ENCODE measurements around the gene ZNF557. TPM values are rescaled to one million over a fixed set of nuclear protein-coding genes. Genes with fewer than 3 reads are reported as not detected.

The ZNF557 gene
- total RNA-seq, 1 donor from 2014 or later, result 8.2 TPM

GRCh38 chr19:7119582-7119981, 50.1 kb downstream of the ZNF557 start:
- H3K27me3 Mint-ChIP-seq (ENCODE audit: low read depth), result no peaks in the 10 kb centered on the region
- no peak for DNase-seq (ENCODE audit: low spot score)
- no peak overlapping the region for H3K4me3 Mint-ChIP-seq (ENCODE audit: unreplicated experiment)
- H3K36me3 Mint-ChIP-seq (ENCODE audit: low read depth), result peaks cover 32% of the 10 kb centered on the region
- peaks cover under 1% of the 10 kb centered on the region for H3K9me3 Mint-ChIP-seq (ENCODE audit: low read depth)
- H3K27ac Mint-ChIP-seq (ENCODE audit: unreplicated experiment), result no peak overlapping the region
- H3K4me1 Mint-ChIP-seq (ENCODE audit: low read depth), result no peaks in the 10 kb centered on the region
- no peak for TF ChIP-seq CTCF (IDR thresholded peaks at IDR 0.05)

GRCh38 chr19:7120499-7120898, 51.0 kb downstream of the ZNF557 start:
- Mint-ChIP-seq H3K27me3 (ENCODE audit: low read depth) (no peaks in the 10 kb centered on the region), H3K36me3 (ENCODE audit: low read depth) (peaks cover 38% of the 10 kb centered on the region), H3K27ac (ENCODE audit: unreplicated experiment) (no peak overlapping the region), H3K4me3 (ENCODE audit: unreplicated experiment) (no peak overlapping the region), H3K9me3 (ENCODE audit: low read depth) (peaks cover 5% of the 10 kb centered on the region), H3K4me1 (ENCODE audit: low read depth) (no peaks in the 10 kb centered on the region)
- no peak for DNase-seq (ENCODE audit: low spot score)
- TF ChIP-seq CTCF (IDR thresholded peaks at IDR 0.05), result no peak

- Mint-ChIP-seq H3K36me3 (ENCODE audit: low read depth) (peaks cover 48% of the 10 kb centered on the region), H3K27me3 (ENCODE audit: low read depth) (no peaks in the 10 kb centered on the region), H3K27ac (ENCODE audit: unreplicated experiment) (no peak overlapping the region), H3K4me3 (ENCODE audit: unreplicated experiment) (no peak overlapping the region), H3K9me3 (ENCODE audit: low read depth) (peaks cover 6% of the 10 kb centered on the region), H3K4me1 (ENCODE audit: low read depth) (no peaks in the 10 kb centered on the region)
- no peak for TF ChIP-seq CTCF (IDR thresholded peaks at IDR 0.05)
- DNase-seq (ENCODE audit: low spot score), result no peak
Measured at GRCh38 chr19:7122701-7123100, 53.2 kb downstream of the ZNF557 start.

- Mint-ChIP-seq H3K4me3 (ENCODE audit: unreplicated experiment) (no peak overlapping the region), H3K4me1 (ENCODE audit: low read depth) (no peaks in the 10 kb centered on the region), H3K36me3 (ENCODE audit: low read depth) (peaks cover 41% of the 10 kb centered on the region), H3K9me3 (ENCODE audit: low read depth) (peaks cover 6% of the 10 kb centered on the region), H3K27ac (ENCODE audit: unreplicated experiment) (no peak overlapping the region), H3K27me3 (ENCODE audit: low read depth) (no peaks in the 10 kb centered on the region)
- TF ChIP-seq CTCF (IDR thresholded peaks at IDR 0.05), result no peak
- no peak for DNase-seq (ENCODE audit: low spot score)
Measured at GRCh38 chr19:7124782-7125181, 55.3 kb downstream of the ZNF557 start.

- Mint-ChIP-seq H3K4me3 (ENCODE audit: unreplicated experiment) (no peak overlapping the region), H3K27ac (ENCODE audit: unreplicated experiment) (no peak overlapping the region), H3K36me3 (ENCODE audit: low read depth) (peaks cover 41% of the 10 kb centered on the region), H3K27me3 (ENCODE audit: low read depth) (no peaks in the 10 kb centered on the region), H3K9me3 (ENCODE audit: low read depth) (peaks cover 8% of the 10 kb centered on the region), H3K4me1 (ENCODE audit: low read depth) (no peaks in the 10 kb centered on the region)
- no peak for DNase-seq (ENCODE audit: low spot score)
- TF ChIP-seq CTCF (IDR thresholded peaks at IDR 0.05), result no peak
Measured at GRCh38 chr19:7125221-7125620, 55.7 kb downstream of the ZNF557 start.

Measured in chondrocyte (in vitro differentiated cells).